Neural cell (in vitro differentiated cells): ENCODE measurements around the gene SLC15A4. TPM values are rescaled to one million over a fixed set of nuclear protein-coding genes. Genes with fewer than 3 reads are reported as not detected.

Source experiments
- H2AFZ ChIP-seq: fragments of 200-600, 300-800 bp; sonication (generic), shearing (Covaris generic); 2 replicates; pipeline ENCODE4 v1.6.0; 2014; ENCODE audit warnings: low read depth, mild to moderate bottlenecking, antibody characterized with exemption, low read length, moderate library complexity
- H3F3A ChIP-seq: fragments of 200-600 bp; shearing (Covaris generic); 2 replicates; pipeline ENCODE4 v1.6.1; 2016; ENCODE audit warnings: mild to moderate bottlenecking, moderate library complexity, mixed read lengths, antibody characterized with exemption, low read length; ENCODE audit not compliant: insufficient read depth, poor library complexity, severe bottlenecking
- H3K27ac ChIP-seq: fragments of 200-600, 300-800 bp; sonication (generic), shearing (Covaris generic); 2 replicates; pipeline ENCODE4 v1.5.1; 2014; ENCODE audit warnings: mild to moderate bottlenecking, low read length, moderate library complexity
- H3K27me3 ChIP-seq: fragments of 300-800, 200-600 bp; sonication (generic), shearing (Covaris generic); 2 replicates; pipeline ENCODE4 v1.6.0; 2014; ENCODE audit warnings: mild to moderate bottlenecking, low read depth, low read length, moderate library complexity; ENCODE audit not compliant: insufficient read depth
- H3K36me3 ChIP-seq: fragments of 300-800, 200-600 bp; sonication (generic), shearing (Covaris generic); 2 replicates; pipeline ENCODE4 v1.5.1; 2014; ENCODE audit warnings: mild to moderate bottlenecking, antibody characterized with exemption, low read length, moderate library complexity; ENCODE audit not compliant: insufficient read depth
- H3K4me2 ChIP-seq: fragments of 300-800, 200-600 bp; sonication (generic), shearing (Covaris generic); 2 replicates; pipeline ENCODE4 v1.6.0; 2014; ENCODE audit warnings: mild to moderate bottlenecking, low read length
- H3K4me3 ChIP-seq: fragments of 300-800, 200-600 bp; sonication (generic), shearing (Covaris generic); 2 replicates; pipeline ENCODE4 v1.5.1; 2014; ENCODE audit warnings: mild to moderate bottlenecking, low read length, moderate library complexity
- H3K79me2 ChIP-seq: fragments of 200-600 bp; shearing (Covaris generic); replicated peaks from 2 replicates; pipeline ENCODE4 v1.6.0; 2014; ENCODE audit warnings: mild to moderate bottlenecking, low read length, moderate library complexity; ENCODE audit not compliant: insufficient read depth
- H3K9ac ChIP-seq: fragments of 300-800, 200-600 bp; sonication (generic), shearing (Covaris generic); 2 replicates; pipeline ENCODE4 v1.6.1; 2016; ENCODE audit warnings: mild to moderate bottlenecking, low read length, mixed read lengths
- H3K9me2 ChIP-seq: fragments of 200-600 bp; shearing (Covaris generic); 2 replicates; pipeline ENCODE4 v1.6.1; 2016; ENCODE audit warnings: mild to moderate bottlenecking, low read length, mixed read lengths; ENCODE audit not compliant: insufficient read depth
- H3K9me3 ChIP-seq: fragments of 200-600, 300-800 bp; sonication (generic), shearing (Covaris generic); 2 replicates; pipeline ENCODE4 v1.6.1; 2016; ENCODE audit warnings: mild to moderate bottlenecking, mixed run types, low read length, moderate library complexity, mixed read lengths
- H4K20me1 ChIP-seq: fragments of 200-600 bp; shearing (Covaris generic); 2 replicates; pipeline ENCODE4 v1.6.1; 2016; ENCODE audit warnings: mild to moderate bottlenecking, mixed run types; ENCODE audit not compliant: insufficient read depth
- EP300 ChIP-seq: fragments of 450-650 bp; conservative IDR thresholded peaks from 2 replicates; pipeline ENCODE4 v1.6.1; 2014; ENCODE audit warnings: antibody characterized with exemption, mild to moderate bottlenecking, moderate library complexity; ENCODE audit not compliant: poor library complexity, severe bottlenecking
- EZH2 ChIP-seq: fragments of 200-600, 300-800 bp; shearing (Covaris generic), sonication (generic); IDR thresholded peaks from 2 replicates; pipeline ENCODE4 v1.6.1; 2014; ENCODE audit warnings: antibody characterized with exemption, low read length, borderline replicate concordance, mild to moderate bottlenecking; ENCODE audit not compliant: insufficient read depth, poor library complexity, severe bottlenecking
- MXI1 ChIP-seq: fragments of 450-650 bp; conservative IDR thresholded peaks from 2 replicates; pipeline ENCODE4 v1.6.1; 2014; ENCODE audit warnings: antibody characterized with exemption, mild to moderate bottlenecking; ENCODE audit not compliant: poor library complexity, severe bottlenecking
- POLR2AphosphoS5 ChIP-seq: IDR thresholded peaks from 2 replicates; pipeline ENCODE4 v1.6.1; 2012
- RAD21 ChIP-seq: fragments of 450-650 bp; conservative IDR thresholded peaks from 2 replicates; pipeline ENCODE4 v1.6.1; 2014; ENCODE audit warnings: antibody characterized with exemption, mild to moderate bottlenecking, moderate library complexity
- SMC3 ChIP-seq: fragments of 450-650 bp; conservative IDR thresholded peaks from 2 replicates; pipeline ENCODE4 v1.6.1; 2014; ENCODE audit warnings: antibody characterized with exemption, mild to moderate bottlenecking, moderate library complexity; ENCODE audit not compliant: poor library complexity
- TAF1 ChIP-seq: IDR thresholded peaks from 2 replicates; pipeline ENCODE4 v1.6.1; 2012; ENCODE audit warnings: low read depth
- polyA plus RNA-seq: library from polyadenylated mRNA; depleted of rRNA; stranded (reverse); fragments of >200 nt; gene quantifications from 2 replicates; pipeline ENCODE4 v1.2.3, GENCODE V29; 2014
- TF ChIP-seq, protein P1 (sequence below): fragments of 450-650 bp; IDR thresholded peaks from 2 replicates; pipeline ENCODE4 v1.5.1; 2014; ENCODE audit warnings: antibody characterized with exemption, mild to moderate bottlenecking, moderate library complexity; ENCODE audit not compliant: poor library complexity, severe bottlenecking
- TF ChIP-seq, protein P2 (sequence below): IDR thresholded peaks from 2 replicates; pipeline ENCODE4 v1.6.1; 2012; ENCODE audit warnings: borderline replicate concordance

The SLC15A4 gene
- polyA plus RNA-seq, 1 donor from 2014 or later = 34.7 TPM

DNA sequence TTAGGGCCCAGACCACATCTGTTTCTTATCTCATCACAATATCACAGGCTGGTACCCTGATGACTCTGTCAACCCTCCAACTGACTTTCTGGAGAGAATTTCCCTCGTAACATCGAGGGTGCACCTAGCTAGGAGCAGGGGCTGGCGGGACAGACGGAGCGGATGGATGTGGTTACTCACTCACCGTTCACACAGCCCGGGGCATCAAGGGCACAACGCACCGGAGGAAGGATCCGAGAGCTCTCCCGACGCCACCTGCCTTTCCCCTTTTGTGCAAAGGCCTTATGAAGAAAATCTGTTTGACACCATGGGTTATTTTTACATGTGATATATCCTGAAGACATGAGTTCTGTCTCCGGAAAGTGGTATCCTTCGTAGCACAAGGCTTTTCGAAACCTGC, 31.4 kb downstream of the SLC15A4 start:
- Histone ChIP-seq H3K4me3 (no peak overlapping the region), H3K27ac (no peak overlapping the region), H3F3A (no peaks in the 10 kb centered on the region), H3K4me2 (no peak overlapping the region), H3K9ac (no peak overlapping the region), H2AFZ (no peak overlapping the region), H3K27me3 (no peaks in the 10 kb centered on the region), H3K9me3 (no peaks in the 10 kb centered on the region), H3K9me2 (no peaks in the 10 kb centered on the region), H4K20me1 (no peaks in the 10 kb centered on the region), H3K36me3 (peaks cover 8% of the 10 kb centered on the region), H3K79me2 (no peaks in the 10 kb centered on the region)
- no peak for TF ChIP-seq TAF1
- TF ChIP-seq, protein P1, sequence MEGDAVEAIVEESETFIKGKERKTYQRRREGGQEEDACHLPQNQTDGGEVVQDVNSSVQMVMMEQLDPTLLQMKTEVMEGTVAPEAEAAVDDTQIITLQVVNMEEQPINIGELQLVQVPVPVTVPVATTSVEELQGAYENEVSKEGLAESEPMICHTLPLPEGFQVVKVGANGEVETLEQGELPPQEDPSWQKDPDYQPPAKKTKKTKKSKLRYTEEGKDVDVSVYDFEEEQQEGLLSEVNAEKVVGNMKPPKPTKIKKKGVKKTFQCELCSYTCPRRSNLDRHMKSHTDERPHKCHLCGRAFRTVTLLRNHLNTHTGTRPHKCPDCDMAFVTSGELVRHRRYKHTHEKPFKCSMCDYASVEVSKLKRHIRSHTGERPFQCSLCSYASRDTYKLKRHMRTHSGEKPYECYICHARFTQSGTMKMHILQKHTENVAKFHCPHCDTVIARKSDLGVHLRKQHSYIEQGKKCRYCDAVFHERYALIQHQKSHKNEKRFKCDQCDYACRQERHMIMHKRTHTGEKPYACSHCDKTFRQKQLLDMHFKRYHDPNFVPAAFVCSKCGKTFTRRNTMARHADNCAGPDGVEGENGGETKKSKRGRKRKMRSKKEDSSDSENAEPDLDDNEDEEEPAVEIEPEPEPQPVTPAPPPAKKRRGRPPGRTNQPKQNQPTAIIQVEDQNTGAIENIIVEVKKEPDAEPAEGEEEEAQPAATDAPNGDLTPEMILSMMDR = no peak
- TF ChIP-seq MXI1 = no peak
- TF ChIP-seq EZH2 = no peak
- TF ChIP-seq RAD21 = no peak
- no peak for TF ChIP-seq EP300
- no peak for TF ChIP-seq POLR2AphosphoS5

DNA sequence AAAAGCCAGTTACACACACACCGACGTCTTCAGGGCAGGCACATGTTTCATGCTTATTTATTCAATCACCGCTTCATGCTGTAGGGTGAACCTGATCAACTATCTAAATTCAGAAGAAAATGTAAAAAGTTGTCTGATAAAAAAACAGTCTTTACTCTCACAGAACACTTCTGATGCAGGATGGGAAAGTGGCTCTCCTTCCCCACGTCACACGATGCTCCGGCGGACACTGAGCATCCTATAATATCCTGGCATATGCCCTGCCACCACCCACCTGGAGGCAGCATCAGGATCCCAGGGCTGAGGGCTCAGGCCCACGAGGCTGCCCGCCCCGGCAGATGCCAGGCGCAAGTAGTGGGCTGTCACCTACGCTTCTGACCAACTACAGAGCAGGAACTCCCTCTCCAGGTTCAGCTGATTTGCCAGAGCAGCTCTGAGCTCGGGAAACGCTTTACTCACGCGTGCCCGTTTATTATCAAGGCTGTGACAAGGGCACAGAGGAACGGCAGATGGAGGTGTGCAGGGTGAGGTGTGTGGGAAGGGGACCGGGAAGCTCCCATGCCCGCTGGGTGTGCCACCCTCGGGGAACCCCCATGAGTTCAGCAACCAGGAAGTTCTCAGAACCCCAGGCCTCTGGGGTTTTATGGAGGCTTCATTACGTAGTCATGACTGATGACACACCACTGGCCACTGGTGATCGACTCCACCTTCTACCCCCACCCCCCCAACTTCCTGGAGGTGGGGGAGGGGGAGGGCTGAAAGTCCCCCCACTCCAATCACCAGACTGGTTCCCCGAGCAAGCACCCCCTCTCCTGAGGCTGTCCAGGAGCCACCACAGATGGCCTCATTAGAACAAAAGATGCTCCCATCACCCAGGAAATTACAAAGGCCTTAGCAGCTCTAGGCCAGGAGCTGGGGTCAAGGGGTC, 32.1 kb downstream of the SLC15A4 start:
- Histone ChIP-seq H3K9ac (no peak overlapping the region), H3K79me2 (no peaks in the 10 kb centered on the region), H3K27ac (no peak overlapping the region), H3K27me3 (no peaks in the 10 kb centered on the region), H3K36me3 (peaks cover 8% of the 10 kb centered on the region), H2AFZ (no peak overlapping the region), H3F3A (no peaks in the 10 kb centered on the region), H3K4me3 (no peak overlapping the region), H3K9me2 (no peaks in the 10 kb centered on the region), H4K20me1 (no peaks in the 10 kb centered on the region), H3K4me2 (no peak overlapping the region), H3K9me3 (no peaks in the 10 kb centered on the region)
- TF ChIP-seq TAF1 = no peak
- TF ChIP-seq EP300 = no peak
- no peak for TF ChIP-seq EZH2
- TF ChIP-seq, protein P1 = no peak
- TF ChIP-seq RAD21 = no peak
- TF ChIP-seq, protein P2, sequence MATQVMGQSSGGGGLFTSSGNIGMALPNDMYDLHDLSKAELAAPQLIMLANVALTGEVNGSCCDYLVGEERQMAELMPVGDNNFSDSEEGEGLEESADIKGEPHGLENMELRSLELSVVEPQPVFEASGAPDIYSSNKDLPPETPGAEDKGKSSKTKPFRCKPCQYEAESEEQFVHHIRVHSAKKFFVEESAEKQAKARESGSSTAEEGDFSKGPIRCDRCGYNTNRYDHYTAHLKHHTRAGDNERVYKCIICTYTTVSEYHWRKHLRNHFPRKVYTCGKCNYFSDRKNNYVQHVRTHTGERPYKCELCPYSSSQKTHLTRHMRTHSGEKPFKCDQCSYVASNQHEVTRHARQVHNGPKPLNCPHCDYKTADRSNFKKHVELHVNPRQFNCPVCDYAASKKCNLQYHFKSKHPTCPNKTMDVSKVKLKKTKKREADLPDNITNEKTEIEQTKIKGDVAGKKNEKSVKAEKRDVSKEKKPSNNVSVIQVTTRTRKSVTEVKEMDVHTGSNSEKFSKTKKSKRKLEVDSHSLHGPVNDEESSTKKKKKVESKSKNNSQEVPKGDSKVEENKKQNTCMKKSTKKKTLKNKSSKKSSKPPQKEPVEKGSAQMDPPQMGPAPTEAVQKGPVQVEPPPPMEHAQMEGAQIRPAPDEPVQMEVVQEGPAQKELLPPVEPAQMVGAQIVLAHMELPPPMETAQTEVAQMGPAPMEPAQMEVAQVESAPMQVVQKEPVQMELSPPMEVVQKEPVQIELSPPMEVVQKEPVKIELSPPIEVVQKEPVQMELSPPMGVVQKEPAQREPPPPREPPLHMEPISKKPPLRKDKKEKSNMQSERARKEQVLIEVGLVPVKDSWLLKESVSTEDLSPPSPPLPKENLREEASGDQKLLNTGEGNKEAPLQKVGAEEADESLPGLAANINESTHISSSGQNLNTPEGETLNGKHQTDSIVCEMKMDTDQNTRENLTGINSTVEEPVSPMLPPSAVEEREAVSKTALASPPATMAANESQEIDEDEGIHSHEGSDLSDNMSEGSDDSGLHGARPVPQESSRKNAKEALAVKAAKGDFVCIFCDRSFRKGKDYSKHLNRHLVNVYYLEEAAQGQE = no peak
- no peak for TF ChIP-seq POLR2AphosphoS5
- no peak for TF ChIP-seq SMC3
- no peak for TF ChIP-seq MXI1
